Panc1 (cell line): ENCODE results near the gene ATP5F1D. TPM values are rescaled to one million over a fixed set of nuclear protein-coding genes. Genes with fewer than 3 reads are reported as not detected.

Experiments used
- ATAC-seq: fragments of 200-7000 bp; cut with Tn5 transposase; 2 replicates; pipeline ENCODE4 v1.9.1; 2020; ENCODE audit warnings: mild to moderate bottlenecking, moderate library complexity
- BruUV-seq: library from RNA; stranded (reverse); fragments of 400-500 nt; replicated peaks from 2 replicates; lab custom pipeline; 2021; lab: Mats Ljungman, UMichigan
- CTCF ChIA-PET: fragments of 300-600 bp; sonication (Branson Sonifier 250); formaldehyde crosslinking; loops from one replicate; lab custom pipeline; 2022; ENCODE audit warnings: antibody characterized with exemption; lab: Charles Lee
- POLR2A ChIA-PET: fragments of 300-600 bp; sonication (Branson Sonifier 250); formaldehyde crosslinking; loops from one replicate; lab custom pipeline; 2022; ENCODE audit warnings: antibody characterized with exemption; lab: Charles Lee
- DNase-seq: peaks from one replicate; pipeline ENCODE4 v3.0.0-alpha.2; 2010; ENCODE audit warnings: low read depth, low spot score
- H3K27ac ChIP-seq: 2 replicates; pipeline ENCODE4 v1.5.1; 2011; ENCODE audit warnings: mild to moderate bottlenecking, low read length, inconsistent platforms
- H3K27me3 ChIP-seq: fragments of 200-500 bp; sonication (Bioruptor generic); 2 replicates; pipeline ENCODE4 v1.6.0; 2014; ENCODE audit warnings: low read length, inconsistent platforms; ENCODE audit not compliant: control insufficient read depth, insufficient read depth
- H3K36me3 ChIP-seq: fragments of 200-500 bp; sonication (Bioruptor generic); 2 replicates; pipeline ENCODE4 v1.5.1; 2014; ENCODE audit warnings: inconsistent platforms, mild to moderate bottlenecking, low read length, moderate library complexity; ENCODE audit not compliant: control insufficient read depth, insufficient read depth
- H3K4me1 ChIP-seq: 2 replicates; pipeline ENCODE4 v1.5.1; 2011; ENCODE audit warnings: inconsistent platforms, mild to moderate bottlenecking, low read length, moderate library complexity; ENCODE audit not compliant: control insufficient read depth, insufficient read depth
- H3K4me3 ChIP-seq, 2 experiments: 2 replicates each; pipeline ENCODE4 v1.5.1; 2011 to 2012; ENCODE audit warnings: low read depth in 2 of 2, low read length in 2 of 2, mild to moderate bottlenecking in 2 of 2, inconsistent platforms in 1 of 2, moderate library complexity in 1 of 2
- H3K9me3 ChIP-seq: fragments of 200-500 bp; sonication (Bioruptor generic); 2 replicates; pipeline ENCODE4 v1.5.1; 2014; ENCODE audit warnings: low read depth, mild to moderate bottlenecking, inconsistent platforms, low read length, moderate library complexity; ENCODE audit not compliant: control insufficient read depth, insufficient read depth
- CTCF ChIP-seq: fragments of 450-650 bp; IDR thresholded peaks from 2 replicates; pipeline ENCODE4 v1.5.1; 2017; ENCODE audit warnings: mild to moderate bottlenecking
- POLR2AphosphoS5 ChIP-seq: IDR thresholded peaks from 2 replicates; pipeline ENCODE4 v1.6.1; 2012; ENCODE audit warnings: mild to moderate bottlenecking, low read depth, low read length, moderate library complexity
- REST ChIP-seq, 2 experiments: IDR thresholded peaks; 2 replicates each; pipeline ENCODE4 v1.6.1; 2011 to 2012; ENCODE audit warnings: low read depth in 2 of 2, control low read depth in 1 of 2, low read length in 1 of 2, mild to moderate bottlenecking in 1 of 2, moderate library complexity in 1 of 2; ENCODE audit not compliant: insufficient read depth in 1 of 2
- SIN3A ChIP-seq: IDR thresholded peaks from 2 replicates; pipeline ENCODE4 v1.6.1; 2012; ENCODE audit warnings: low read depth, mild to moderate bottlenecking, low read length, moderate library complexity, borderline replicate concordance; ENCODE audit not compliant: insufficient read depth
- TCF7L2 ChIP-seq: IDR thresholded peaks from 2 replicates; pipeline ENCODE4 v1.6.1; 2011; ENCODE audit warnings: mild to moderate bottlenecking, low read depth, low read length, inconsistent platforms
- in situ Hi-C: cut with HindIII; loops from 2 replicates; pipeline ENCODE4 v1.10.0; 2016; ENCODE audit warnings: low sequenced_read_pairs, low pct_unique_long_range_greater_than_20kb
- intact Hi-C: fragments of 100-400 bp; cut with micrococcal nuclease; formaldehyde crosslinking; loops from one replicate; pipeline ENCODE4 v1.10.0; 2022; ENCODE audit not compliant: unreplicated experiment
- total RNA-seq: library from RNA; stranded (reverse); gene quantifications from one replicate; pipeline ENCODE4 v1.2.1, GENCODE V29; 2021; ENCODE audit not compliant: unreplicated experiment

ATP5F1D gene
- total RNA-seq, 1 experiment from 2014 or later = 218 TPM

- Histone ChIP-seq H3K36me3 (no peaks in the 10 kb centered on the region), H3K4me1 (peaks cover 22% of the 10 kb centered on the region), H3K9me3 (no peaks in the 10 kb centered on the region), H3K27ac (peak overlapping the region; percentile 93), H3K4me3 (peak overlapping the region; percentile 62 to 64), H3K27me3 (no peaks in the 10 kb centered on the region)
- no TSS peak for BruUV-seq
- ChIA-PET CTCF (no interaction called here), POLR2A (no interaction called here)
- intact Hi-C loops = loop anchor here (10.0 kb wide), 1 partner anchor 98 kb away; no protein-coding TSS in a partner anchor
- ATAC-seq (no peak), DNase-seq (no peak)
- in situ Hi-C loops = no loop called here
- TF ChIP-seq REST (IDR thresholded peaks at IDR 0.05; ENCODE audit: insufficient read depth in 1 of 2, low read depth in 2 of 2, low read length in 1 of 2) = no peak
- TF ChIP-seq SIN3A = no peak
- no peak for TF ChIP-seq POLR2AphosphoS5
- no peak for TF ChIP-seq TCF7L2
- no peak for TF ChIP-seq CTCF
Observed at GRCh38 chr19:1276628-1277022, 35.1 kb downstream of the ATP5F1D start.

GRCh38 chr19:1277061-1277460 is 35.5 kb downstream of the ATP5F1D start:
- no peaks in the 10 kb centered on the region for H3K36me3 ChIP-seq
- peak overlapping the region; percentile 93 for H3K27ac ChIP-seq
- ChIA-PET CTCF (interaction anchor here (0.6 to 0.7 kb wide), 2 partner anchors 10 to 292 kb away, joined by 5 to 10 read pairs; no protein-coding TSS in a partner anchor), POLR2A (no interaction called here)
- no peak for TF ChIP-seq POLR2AphosphoS5
- TF ChIP-seq CTCF = no peak
- TF ChIP-seq SIN3A = no peak
- TF ChIP-seq TCF7L2 = no peak
- no peak for TF ChIP-seq REST (IDR thresholded peaks at IDR 0.05; ENCODE audit: insufficient read depth in 1 of 2, low read depth in 2 of 2, low read length in 1 of 2)
- in situ Hi-C loops (no loop called here), intact Hi-C loops (loop anchor here (10.0 kb wide), 1 partner anchor 98 kb away; no protein-coding TSS in a partner anchor)
- ATAC-seq (no peak), DNase-seq (no peak)
- H3K4me3 ChIP-seq = no peak overlapping the region; a peak in 1 of 4 replicates
- H3K9me3 ChIP-seq = no peaks in the 10 kb centered on the region
- no peaks in the 10 kb centered on the region for H3K27me3 ChIP-seq
- no TSS peak for BruUV-seq
- H3K4me1 ChIP-seq = peaks cover 22% of the 10 kb centered on the region
